Activated T-cell treated with anti-CD3 and anti-CD28 coated beads, Interleukin-2, amount 50 U/mL, for 72 hours (primary cell): ENCODE results near the gene IL12RB1. TPM values are rescaled to one million over a fixed set of nuclear protein-coding genes. Genes with fewer than 3 reads are reported as not detected.
A peak's percentile ranks its signal among the peaks of the same experiment; 100 is the strongest.

Experiments
- ATAC-seq, 2 donors: fragments of 150-1000 bp; cut with Tn5 transposase; replicated peaks in 1 of 2; 2 replicates each; pipeline ENCODE4 v1.10.0; 2021; ENCODE audit warnings: moderate library complexity in 2 of 2, mild to moderate bottlenecking in 1 of 2
- DNase-seq, 2 donors: peaks; one replicate each; pipeline ENCODE4 v3.0.0; 2021 to 2022; ENCODE audit warnings: mixed read lengths in 1 of 2
- H3K27ac Mint-ChIP-seq: one replicate; pipeline ENCODE4 v1.8.0; 2022; ENCODE audit warnings: mild to moderate bottlenecking, moderate library complexity, mixed read lengths
- H3K27me3 Mint-ChIP-seq: one replicate; pipeline ENCODE4 v1.8.0; 2022; ENCODE audit warnings: low read depth, mixed read lengths
- H3K36me3 Mint-ChIP-seq, 2 donors: one replicate each; pipeline ENCODE4 v1.8.0; 2022; ENCODE audit warnings: mixed read lengths in 2 of 2, mild to moderate bottlenecking in 1 of 2; ENCODE audit not compliant: insufficient read depth in 2 of 2
- H3K4me1 Mint-ChIP-seq: one replicate; pipeline ENCODE4 v1.8.0; 2022; ENCODE audit warnings: low read depth, mixed read lengths
- H3K4me3 Mint-ChIP-seq, 2 donors: one replicate each; pipeline ENCODE4 v1.8.0; 2022; ENCODE audit warnings: mild to moderate bottlenecking in 2 of 2, mixed read lengths in 2 of 2, moderate library complexity in 2 of 2
- H3K9me3 Mint-ChIP-seq, 2 donors: one replicate each; pipeline ENCODE4 v1.8.0; 2022; ENCODE audit warnings: mixed read lengths in 2 of 2
- total RNA-seq, 2 donors: library from RNA; stranded (reverse); gene quantifications; one replicate each; pipeline ENCODE4 v1.2.3, GENCODE V29; 2022

Gene IL12RB1
- total RNA-seq, 2 donors from 2014 or later: 13.4 to 20.4 TPM

GRCh38 chr19:18119717-18120105 lies 33.0 kb upstream of the IL12RB1 start:
- DNase-seq (peak; percentile 61 to 66), ATAC-seq (peak; percentile 37 to 47)
- peaks cover 38% of the 10 kb centered on the region for H3K4me1 Mint-ChIP-seq
- peak overlapping the region; percentile 78 to 88 for H3K4me3 Mint-ChIP-seq
- H3K9me3 Mint-ChIP-seq: no peaks in the 10 kb centered on the region
- H3K27ac Mint-ChIP-seq: peak overlapping the region; percentile 67
- no peaks in the 10 kb centered on the region for H3K27me3 Mint-ChIP-seq
- peaks cover 0 to 11% of the 10 kb centered on the region in 2 donors for H3K36me3 Mint-ChIP-seq

- H3K36me3 Mint-ChIP-seq: peaks cover 0 to 7% of the 10 kb centered on the region in 2 donors
- H3K27me3 Mint-ChIP-seq: no peaks in the 10 kb centered on the region
Measured at GRCh38 chr19:18119013-18119716, 32.4 kb upstream of the IL12RB1 start.

GRCh38 chr19:18118420-18119012 lies 31.8 kb upstream of the IL12RB1 start:
- Mint-ChIP-seq H3K27ac (peak overlapping the region; percentile 67), H3K36me3 (peaks cover 0 to 3% of the 10 kb centered on the region in 2 donors)

More at GRCh38 chr19:18119013-18119716, 32.4 kb upstream of the IL12RB1 start:
- Mint-ChIP-seq H3K9me3 (no peaks in the 10 kb centered on the region), H3K27ac (peak overlapping the region; percentile 67), H3K4me1 (peaks cover 38% of the 10 kb centered on the region), H3K4me3 (peak overlapping the region; percentile 78 to 88)
- DNase-seq (peak; percentile 31 to 57), ATAC-seq (peak; percentile 35 to 37)

GRCh38 chr19:18117692-18118378 lies 31.1 kb upstream of the IL12RB1 start:
- peak overlapping the region; percentile 76 for H3K27ac Mint-ChIP-seq
- peak overlapping the region; percentile 78 to 88 for H3K4me3 Mint-ChIP-seq
- peaks cover 0 to 1% of the 10 kb centered on the region in 2 donors for H3K36me3 Mint-ChIP-seq
- no peaks in the 10 kb centered on the region for H3K27me3 Mint-ChIP-seq
- H3K9me3 Mint-ChIP-seq: no peaks in the 10 kb centered on the region
- ATAC-seq (peak; percentile 85 to 91), DNase-seq (peak; percentile 96 to 98)
- H3K4me1 Mint-ChIP-seq: peaks cover 40% of the 10 kb centered on the region

More at GRCh38 chr19:18118420-18119012, 31.8 kb upstream of the IL12RB1 start:
- H3K27me3 Mint-ChIP-seq: no peaks in the 10 kb centered on the region
- DNase-seq (no peak), ATAC-seq (no peak)
- H3K4me1 Mint-ChIP-seq: peaks cover 38% of the 10 kb centered on the region
- peak overlapping the region; percentile 78 to 88 for H3K4me3 Mint-ChIP-seq
- H3K9me3 Mint-ChIP-seq: no peaks in the 10 kb centered on the region

GRCh38 chr19:18117364-18117691 lies 30.6 kb upstream of the IL12RB1 start:
- H3K36me3 Mint-ChIP-seq: peaks cover 0 to 1% of the 10 kb centered on the region in 2 donors
- H3K27ac Mint-ChIP-seq: peak overlapping the region; percentile 76
- no peaks in the 10 kb centered on the region for H3K27me3 Mint-ChIP-seq
- ATAC-seq (no peak), DNase-seq (no peak)
- peaks cover 45% of the 10 kb centered on the region for H3K4me1 Mint-ChIP-seq
- H3K4me3 Mint-ChIP-seq: peak overlapping the region; percentile 65 to 78
- H3K9me3 Mint-ChIP-seq: no peaks in the 10 kb centered on the region

- H3K9me3 Mint-ChIP-seq: no peaks in the 10 kb centered on the region
- H3K4me3 Mint-ChIP-seq: no peak overlapping the region
- no peak for ATAC-seq
- H3K36me3 Mint-ChIP-seq: no peaks in the 10 kb centered on the region
- H3K27ac Mint-ChIP-seq: no peak overlapping the region
- DNase-seq: no peak
- H3K27me3 Mint-ChIP-seq: no peaks in the 10 kb centered on the region
- peaks cover 31% of the 10 kb centered on the region for H3K4me1 Mint-ChIP-seq
Measured at GRCh38 chr19:18114483-18114882, 27.7 kb upstream of the IL12RB1 start.

GRCh38 chr19:18113827-18114226 lies 27.1 kb upstream of the IL12RB1 start:
- Mint-ChIP-seq H3K9me3 (no peaks in the 10 kb centered on the region), H3K4me1 (peaks cover 31% of the 10 kb centered on the region), H3K36me3 (no peaks in the 10 kb centered on the region), H3K4me3 (no peak overlapping the region), H3K27ac (no peak overlapping the region), H3K27me3 (no peaks in the 10 kb centered on the region)
- no peak for DNase-seq
- no peak for ATAC-seq

- Mint-ChIP-seq H3K4me1 (peaks cover 26% of the 10 kb centered on the region), H3K36me3 (no peaks in the 10 kb centered on the region), H3K4me3 (no peak overlapping the region), H3K27me3 (no peaks in the 10 kb centered on the region), H3K9me3 (no peaks in the 10 kb centered on the region), H3K27ac (no peak overlapping the region)
- peak; percentile 31 to 44 for ATAC-seq
- peak; percentile 79 to 84 for DNase-seq
Measured at GRCh38 chr19:18112989-18113478, 26.3 kb upstream of the IL12RB1 start.

GRCh38 chr19:18110609-18111232 lies 24.0 kb upstream of the IL12RB1 start:
- no peak for DNase-seq
- no peak for ATAC-seq
- Mint-ChIP-seq H3K27ac (no peak overlapping the region), H3K4me1 (peaks cover 19% of the 10 kb centered on the region), H3K27me3 (no peaks in the 10 kb centered on the region), H3K9me3 (no peaks in the 10 kb centered on the region), H3K4me3 (peak overlapping the region; percentile 73 to 77), H3K36me3 (no peaks in the 10 kb centered on the region)

- H3K27ac Mint-ChIP-seq: no peak overlapping the region
- H3K27me3 Mint-ChIP-seq: no peaks in the 10 kb centered on the region
- peak; percentile 78 to 80 for ATAC-seq
- H3K36me3 Mint-ChIP-seq: no peaks in the 10 kb centered on the region
- H3K4me1 Mint-ChIP-seq: peaks cover 19% of the 10 kb centered on the region
- no peaks in the 10 kb centered on the region for H3K9me3 Mint-ChIP-seq
- H3K4me3 Mint-ChIP-seq: peak overlapping the region; percentile 73 to 77
- DNase-seq: peak; percentile 57 to 62
Measured at GRCh38 chr19:18109733-18110608, 23.2 kb upstream of the IL12RB1 start.

GRCh38 chr19:18109341-18109732 lies 22.6 kb upstream of the IL12RB1 start:
- DNase-seq (no peak), ATAC-seq (no peak)
- Mint-ChIP-seq H3K36me3 (no peaks in the 10 kb centered on the region), H3K27ac (no peak overlapping the region), H3K9me3 (no peaks in the 10 kb centered on the region), H3K4me3 (peak overlapping the region; percentile 62 to 66), H3K27me3 (no peaks in the 10 kb centered on the region), H3K4me1 (peaks cover 24% of the 10 kb centered on the region)

- DNase-seq (no peak), ATAC-seq (no peak)
- no peaks in the 10 kb centered on the region for H3K36me3 Mint-ChIP-seq
- H3K27ac Mint-ChIP-seq: peak overlapping the region; percentile 3
- H3K4me3 Mint-ChIP-seq: peak overlapping the region; percentile 62 to 66
- H3K9me3 Mint-ChIP-seq: no peaks in the 10 kb centered on the region
- H3K27me3 Mint-ChIP-seq: no peaks in the 10 kb centered on the region
- H3K4me1 Mint-ChIP-seq: peaks cover 26% of the 10 kb centered on the region
Measured at GRCh38 chr19:18108897-18109296, 22.2 kb upstream of the IL12RB1 start.
